ENCODE measurements around the gene THBD. TPM values are rescaled to one million over a fixed set of nuclear protein-coding genes. Genes with fewer than 3 reads are reported as not detected.

Gene THBD
- total and polyA plus RNA-seq, 9 of the 15 experiments (the other 6 are each of a cell fraction or from before 2014, with no cell fraction given) = 0.07 to 0.49 (median 0.33) TPM

- H3K9ac ChIP-seq (ENCODE audit: insufficient read depth in 1 of 2, low read depth in 2 of 2, low read length in 2 of 2) = no peak overlapping the region
- DNase-seq (ENCODE audit: extremely low read depth in 1 of 4, low spot score in 3 of 4) (no peak), ATAC-seq (no peak), FAIRE-seq (no peak)
- no TSS peak for BruUV-seq (replicated peaks)
- H3K9me1 ChIP-seq (ENCODE audit: control insufficient read depth, insufficient read depth, low read length) = no peaks in the 10 kb centered on the region
- intact Hi-C loops (cut with micrococcal nuclease) = loop anchor here (10.0 kb wide), 1 partner anchor 285 kb away; no protein-coding TSS in a partner anchor
- H3K9me3 ChIP-seq (replicated peaks; ENCODE audit: control insufficient read depth, insufficient read depth, low read depth, low read length) = no peaks in the 10 kb centered on the region
- H3K27ac ChIP-seq (ENCODE audit: extremely low read depth, low read depth, low read length) = no peak overlapping the region
- ChIA-PET CTCF (ENCODE audit: low intra/inter-chr PET ratio) (no interaction called here), POLR2A (interaction anchor here (1.0 to 1.9 kb wide), 2 partner anchors 9 to 121 kb away, joined by 3 to 11 read pairs; no protein-coding TSS in a partner anchor)
- no peaks in the 10 kb centered on the region for H3K27me3 ChIP-seq (ENCODE audit: control insufficient read depth in 2 of 2, insufficient read depth in 2 of 2, low read length in 2 of 2)
- 68% methylated on average over 2 of the region's 3 CpGs for WGBS (ENCODE audit: insufficient coverage, low coverage, missing lambda C conversion rate)
- peaks cover 0 to 24% of the 10 kb centered on the region in 2 experiments; a peak in 2 of 5 replicates for H3K4me1 ChIP-seq (replicated peaks in 1 of 2; ENCODE audit: control insufficient read depth in 2 of 2, insufficient read depth in 2 of 2, low read length in 2 of 2)
- no peaks in the 10 kb centered on the region for H3K79me2 ChIP-seq (ENCODE audit: control insufficient read depth, insufficient read depth, low read length)
- H3K4me2 ChIP-seq (ENCODE audit: insufficient read depth, low read length) = no peak overlapping the region
- H3K4me3 ChIP-seq = no peak overlapping the region
- H3K36me3 ChIP-seq (ENCODE audit: control insufficient read depth, insufficient read depth, low read length) = no peaks in the 10 kb centered on the region
- in situ Hi-C loops (cut with MboI) = loop anchor here (5.0 to 10.0 kb wide), 2 partner anchors 137 to 285 kb away; no protein-coding TSS in a partner anchor
- TF ChIP-seq ZNF41 (CRISPR knock-in tag; conservative IDR thresholded peaks at IDR 0.05) (no peak), ZNF408 (CRISPR knock-in tag; IDR thresholded peaks at IDR 0.05; ENCODE audit: low read depth) (no peak), BMI1 (IDR thresholded peaks at IDR 0.05; ENCODE audit: low read length) (no peak), NFIC (IDR thresholded peaks at IDR 0.05) (peak; percentile 80), ZNF592 (IDR thresholded peaks at IDR 0.05) (no peak), CGGBP1 (CRISPR knock-in tag; IDR thresholded peaks at IDR 0.05) (no peak), ZNF79 (CRISPR knock-in tag; IDR thresholded peaks at IDR 0.05; ENCODE audit: low read depth) (no peak), TCF3 (CRISPR knock-in tag; IDR thresholded peaks at IDR 0.05) (no peak)
- no peaks in the 10 kb centered on the region for H4K20me1 ChIP-seq (replicated peaks; ENCODE audit: control insufficient read depth, insufficient read depth, low read length)
- H2AFZ ChIP-seq (ENCODE audit: low read depth, low read length) = no peak overlapping the region
Measured at GRCh38 chr20:23059846-23060245, 10.4 kb upstream of the THBD start.
